Measurements from ENCODE around the gene ICAM2.

Gene ICAM2

DNA sequence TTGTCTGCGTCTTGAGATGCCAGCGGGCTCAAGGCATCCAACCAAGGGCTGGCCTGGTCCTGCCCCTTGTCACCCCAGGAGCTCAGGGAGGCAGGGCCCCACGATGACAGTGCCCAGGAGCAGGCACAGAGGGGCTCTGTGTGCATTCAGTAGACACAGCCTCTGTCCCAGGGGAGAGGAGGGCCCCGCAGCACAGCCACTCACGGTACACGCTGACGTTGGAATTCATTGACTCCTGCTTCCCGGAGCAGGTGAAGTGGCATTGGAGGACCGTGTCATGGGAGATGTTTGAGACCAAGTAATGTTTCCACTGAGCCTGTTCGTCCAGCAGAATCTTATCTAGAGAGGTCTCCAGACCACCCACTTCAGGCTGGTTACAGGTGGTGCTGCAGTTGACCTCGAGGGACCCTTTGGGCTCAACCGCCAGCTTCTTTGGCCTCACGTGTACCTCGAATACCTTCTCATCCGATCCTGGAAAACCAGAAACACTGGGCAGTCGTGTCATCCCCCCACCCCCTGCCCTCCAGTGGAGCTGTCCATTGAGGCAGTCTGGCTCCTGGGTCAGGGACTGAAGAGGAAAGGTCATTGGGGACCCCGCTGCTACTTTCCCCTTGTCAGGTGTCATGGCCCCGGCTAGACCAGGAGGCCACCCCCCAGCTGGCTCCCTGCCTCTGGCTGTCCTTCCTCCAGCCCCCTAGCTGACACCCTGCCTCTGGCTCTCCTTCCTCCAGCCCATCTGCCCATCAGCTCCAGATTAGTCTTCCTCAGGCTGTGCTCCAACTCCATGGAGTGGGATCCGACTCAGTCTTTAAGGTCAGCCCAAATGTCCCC lies 15.3 kb downstream of the ICAM2 start:
- H3K27me3 ChIP-seq (replicated peaks; ENCODE audit: control insufficient read depth, insufficient read depth, low read length) = no peaks in the 10 kb centered on the region
- TF ChIP-seq, protein P1, sequence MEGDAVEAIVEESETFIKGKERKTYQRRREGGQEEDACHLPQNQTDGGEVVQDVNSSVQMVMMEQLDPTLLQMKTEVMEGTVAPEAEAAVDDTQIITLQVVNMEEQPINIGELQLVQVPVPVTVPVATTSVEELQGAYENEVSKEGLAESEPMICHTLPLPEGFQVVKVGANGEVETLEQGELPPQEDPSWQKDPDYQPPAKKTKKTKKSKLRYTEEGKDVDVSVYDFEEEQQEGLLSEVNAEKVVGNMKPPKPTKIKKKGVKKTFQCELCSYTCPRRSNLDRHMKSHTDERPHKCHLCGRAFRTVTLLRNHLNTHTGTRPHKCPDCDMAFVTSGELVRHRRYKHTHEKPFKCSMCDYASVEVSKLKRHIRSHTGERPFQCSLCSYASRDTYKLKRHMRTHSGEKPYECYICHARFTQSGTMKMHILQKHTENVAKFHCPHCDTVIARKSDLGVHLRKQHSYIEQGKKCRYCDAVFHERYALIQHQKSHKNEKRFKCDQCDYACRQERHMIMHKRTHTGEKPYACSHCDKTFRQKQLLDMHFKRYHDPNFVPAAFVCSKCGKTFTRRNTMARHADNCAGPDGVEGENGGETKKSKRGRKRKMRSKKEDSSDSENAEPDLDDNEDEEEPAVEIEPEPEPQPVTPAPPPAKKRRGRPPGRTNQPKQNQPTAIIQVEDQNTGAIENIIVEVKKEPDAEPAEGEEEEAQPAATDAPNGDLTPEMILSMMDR (IDR thresholded peaks at IDR 0.05; ENCODE audit: insufficient read depth, low read length, poor library complexity, severe bottlenecking) = no peak
- peaks cover 27% of the 10 kb centered on the region for H3K36me3 ChIP-seq (ENCODE audit: control insufficient read depth, insufficient read depth, low read length)
- no peak overlapping the region for H3K4me3 ChIP-seq (replicated peaks; ENCODE audit: low read depth, low read length)
- DNase-seq (ENCODE audit: extremely low read depth, insufficient read length) = no peak

DNA sequence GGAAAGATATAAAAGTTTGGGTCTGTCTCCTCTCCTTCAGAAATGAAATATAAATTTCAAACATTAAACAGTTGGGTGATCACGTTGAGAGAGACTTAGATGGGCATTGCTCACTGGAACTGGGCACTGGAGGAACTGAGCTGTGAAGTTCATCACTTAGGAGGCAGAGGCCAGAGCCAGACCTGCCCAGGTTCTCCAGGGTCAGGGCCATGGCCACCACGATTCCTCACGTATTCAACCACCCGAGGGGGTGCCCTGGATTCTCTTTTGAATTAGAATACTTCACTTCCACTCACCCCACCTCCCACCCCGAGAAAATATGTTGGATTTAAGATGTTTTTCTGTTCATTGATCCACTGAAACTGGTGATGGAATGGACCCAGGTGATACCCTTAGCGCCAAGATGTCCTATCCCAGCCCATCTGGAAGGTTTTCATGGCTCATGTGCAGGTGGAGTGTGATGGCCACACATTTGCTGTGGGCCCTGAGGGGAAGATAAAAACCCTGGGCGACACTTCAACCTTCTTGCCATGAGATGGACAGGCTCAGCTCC lies 16.1 kb downstream of the ICAM2 start:
- DNase-seq (ENCODE audit: extremely low read depth, insufficient read length) = no peak
- peaks cover 27% of the 10 kb centered on the region for H3K36me3 ChIP-seq (ENCODE audit: control insufficient read depth, insufficient read depth, low read length)
- H3K4me3 ChIP-seq (replicated peaks; ENCODE audit: low read depth, low read length) = no peak overlapping the region
- no peaks in the 10 kb centered on the region for H3K27me3 ChIP-seq (replicated peaks; ENCODE audit: control insufficient read depth, insufficient read depth, low read length)
- TF ChIP-seq, protein P1 (IDR thresholded peaks at IDR 0.05; ENCODE audit: insufficient read depth, low read length, poor library complexity, severe bottlenecking) = no peak

DNA sequence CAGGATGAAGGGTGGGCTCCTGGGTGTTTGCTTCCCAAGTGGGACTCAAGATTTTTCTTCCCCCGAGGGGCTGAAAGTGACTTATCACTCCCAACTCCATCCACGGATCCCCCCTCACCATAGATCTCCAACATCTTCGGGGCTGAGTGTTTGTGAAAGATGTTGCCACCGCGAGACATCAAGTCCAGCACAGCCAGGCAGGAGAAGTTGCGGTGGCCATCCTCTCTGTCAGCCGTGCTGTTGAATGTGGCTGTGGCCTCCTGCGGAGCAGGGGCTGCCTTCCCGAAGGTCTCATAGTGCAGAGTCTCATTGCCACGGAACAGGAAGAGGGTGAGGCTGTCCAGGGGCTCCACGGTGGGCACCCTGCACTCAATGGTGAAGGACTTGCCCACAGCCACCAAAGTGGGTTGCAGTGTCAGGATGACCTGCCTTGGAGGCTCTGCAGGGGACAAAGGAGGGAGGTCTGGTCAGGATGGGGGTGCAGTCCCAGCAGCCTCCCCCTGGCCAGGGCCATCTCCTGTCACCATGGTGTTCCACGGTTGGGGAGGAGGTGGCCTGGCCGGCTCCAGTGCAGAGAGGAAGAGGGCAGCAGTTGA lies 16.8 kb downstream of the ICAM2 start:
- Histone ChIP-seq H3K27me3 (replicated peaks; ENCODE audit: control insufficient read depth, insufficient read depth, low read length) (no peaks in the 10 kb centered on the region), H3K36me3 (ENCODE audit: control insufficient read depth, insufficient read depth, low read length) (peaks cover 27% of the 10 kb centered on the region), H3K4me3 (replicated peaks; ENCODE audit: low read depth, low read length) (no peak overlapping the region)
- TF ChIP-seq, protein P1 (IDR thresholded peaks at IDR 0.05; ENCODE audit: insufficient read depth, low read length, poor library complexity, severe bottlenecking) = no peak
- DNase-seq (ENCODE audit: extremely low read depth, insufficient read length) = no peak

DNA sequence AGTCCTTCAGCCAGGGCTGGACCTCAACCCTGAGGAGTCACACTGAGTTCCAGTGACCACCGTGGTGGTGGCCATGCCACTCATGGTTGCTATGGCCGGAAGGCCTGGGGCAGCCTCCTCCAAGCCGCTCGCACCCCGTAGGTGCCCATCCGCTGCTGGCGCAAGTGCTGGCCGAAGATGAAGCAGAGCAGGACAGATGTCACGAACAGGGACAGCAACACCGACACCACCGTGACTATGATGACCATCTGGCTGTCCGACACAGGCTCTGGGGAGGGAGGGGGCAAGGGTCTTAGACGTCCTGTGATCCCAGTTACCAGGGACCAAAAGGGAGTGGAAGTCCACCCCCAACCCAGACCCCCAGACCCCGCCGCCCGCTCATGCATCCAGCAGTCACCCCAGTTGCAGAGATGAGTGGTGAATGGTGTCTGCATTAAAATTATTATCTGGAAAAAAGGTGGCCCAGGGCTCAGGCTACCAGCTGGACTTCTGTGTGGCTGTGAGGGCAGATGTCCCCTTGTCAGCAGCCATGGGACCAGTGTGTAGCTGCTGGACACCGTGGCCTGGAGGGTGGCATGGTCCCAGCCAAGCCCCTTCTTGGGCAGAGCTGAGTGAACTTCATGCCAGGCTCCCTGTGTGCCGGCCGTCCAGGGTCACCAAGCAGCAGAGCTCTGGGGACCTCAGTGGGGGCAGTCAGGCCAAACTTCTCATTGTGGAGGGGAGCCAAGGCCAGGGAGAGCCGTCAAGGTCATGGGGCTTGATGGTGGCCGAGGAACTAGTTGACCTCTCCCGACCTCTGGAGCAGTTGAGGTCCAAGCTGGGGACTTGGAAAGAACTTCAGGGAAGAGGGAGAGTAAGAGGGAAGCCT lies 17.5 kb downstream of the ICAM2 start:
- H3K36me3 ChIP-seq (ENCODE audit: control insufficient read depth, insufficient read depth, low read length) = peaks cover 26% of the 10 kb centered on the region
- DNase-seq (ENCODE audit: extremely low read depth, insufficient read length) = no peak
- TF ChIP-seq, protein P1 (IDR thresholded peaks at IDR 0.05; ENCODE audit: insufficient read depth, low read length, poor library complexity, severe bottlenecking) = no peak

DNA sequence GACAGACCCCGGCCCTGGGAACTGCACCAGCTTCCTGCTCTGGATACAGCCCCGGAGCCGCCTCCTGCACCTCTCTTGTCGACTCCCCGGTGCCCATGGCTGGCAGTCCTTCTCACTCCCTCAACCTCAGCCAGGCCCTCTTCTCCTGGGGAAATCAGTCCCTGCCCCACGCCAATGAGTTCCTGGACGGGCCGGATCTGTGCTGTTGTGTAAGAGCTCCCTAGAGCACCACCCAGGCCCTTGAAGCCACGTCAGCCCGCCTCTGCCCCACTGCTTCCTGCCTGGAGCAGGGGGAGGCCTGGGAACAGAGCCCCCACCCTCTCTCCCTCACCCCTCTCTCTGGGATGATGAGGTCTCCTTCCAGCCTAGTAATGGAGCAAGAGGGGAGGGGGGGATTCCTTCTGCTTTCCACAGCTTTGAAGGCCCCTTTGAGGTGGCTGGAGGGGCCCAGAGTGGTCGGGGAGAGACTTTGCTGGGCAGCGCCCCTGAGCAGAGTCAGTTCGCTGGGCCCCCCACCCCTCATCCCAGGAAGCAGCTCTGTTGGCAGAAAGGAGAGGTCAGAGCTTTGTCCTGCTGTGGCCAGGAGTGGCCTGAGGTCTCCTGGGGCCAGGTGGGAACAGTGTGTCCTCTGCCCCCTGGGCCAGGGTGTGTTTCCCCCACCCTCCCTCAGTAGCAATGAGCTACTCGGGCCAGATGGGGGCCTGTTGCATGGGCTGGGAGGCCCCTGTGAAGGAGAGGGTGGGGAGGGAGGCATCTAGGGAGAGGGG lies 18.5 kb downstream of the ICAM2 start:
- TF ChIP-seq, protein P1 (IDR thresholded peaks at IDR 0.05; ENCODE audit: insufficient read depth, low read length, poor library complexity, severe bottlenecking) = no peak

More for the DNA sequence above, 17.5 kb downstream of the ICAM2 start:
- Histone ChIP-seq H3K27me3 (replicated peaks; ENCODE audit: control insufficient read depth, insufficient read depth, low read length) (no peaks in the 10 kb centered on the region), H3K4me3 (replicated peaks; ENCODE audit: low read depth, low read length) (no peak overlapping the region)

More for the DNA sequence above, 18.5 kb downstream of the ICAM2 start:
- Histone ChIP-seq H3K4me3 (replicated peaks; ENCODE audit: low read depth, low read length) (no peak overlapping the region), H3K27me3 (replicated peaks; ENCODE audit: control insufficient read depth, insufficient read depth, low read length) (no peaks in the 10 kb centered on the region; the same call in 1 of the 2 replicates), H3K36me3 (ENCODE audit: control insufficient read depth, insufficient read depth, low read length) (peaks cover 21% of the 10 kb centered on the region)
- no peak for DNase-seq (ENCODE audit: extremely low read depth, insufficient read length)
